ENCODE data around the gene RPL13.

RPL13 gene

GRCh38 chr16:89602952-89603590, 42.6 kb downstream of the RPL13 start:
- Histone ChIP-seq H4K20me1 (ENCODE audit: control insufficient read depth, insufficient read depth, low read depth, low read length) (no peaks in the 10 kb centered on the region), H3K9me3 (ENCODE audit: control insufficient read depth, insufficient read depth, low read length) (no peaks in the 10 kb centered on the region), H3K4me1 (ENCODE audit: control insufficient read depth, low read length) (no peaks in the 10 kb centered on the region), H3K27me3 (ENCODE audit: control insufficient read depth, low read length) (peaks cover 3% of the 10 kb centered on the region; the same call in 1 of the 2 replicates), H3K4me3 (ENCODE audit: low read length) (no peak overlapping the region), H3K79me2 (ENCODE audit: control insufficient read depth, low read length) (no peaks in the 10 kb centered on the region), H3K27ac (ENCODE audit: low read depth, low read length) (no peak overlapping the region), H3K36me3 (ENCODE audit: control insufficient read depth, low read length) (no peaks in the 10 kb centered on the region), H3F3A (ENCODE audit: control insufficient read depth, insufficient read depth) (no peaks in the 10 kb centered on the region), H3K9me2 (replicated peaks; ENCODE audit: control insufficient read depth, low read length) (no peaks in the 10 kb centered on the region), H3K4me2 (ENCODE audit: low read length) (no peak overlapping the region)
- TF ChIP-seq EZH2phosphoT487 (IDR thresholded peaks at IDR 0.05; ENCODE audit: borderline replicate concordance, low read length) (no peak), CTCF (IDR thresholded peaks at IDR 0.05; ENCODE audit: low read depth, low read length, poor library complexity, severe bottlenecking) (no peak)

- H3K9me2 ChIP-seq (replicated peaks; ENCODE audit: control insufficient read depth, low read length), result no peaks in the 10 kb centered on the region
- no peak for TF ChIP-seq EZH2phosphoT487 (IDR thresholded peaks at IDR 0.05; ENCODE audit: borderline replicate concordance, low read length)
- TF ChIP-seq CTCF (IDR thresholded peaks at IDR 0.05; ENCODE audit: low read depth, low read length, poor library complexity, severe bottlenecking), result no peak
- no peaks in the 10 kb centered on the region for H3K79me2 ChIP-seq (ENCODE audit: control insufficient read depth, low read length)
- H3K36me3 ChIP-seq (ENCODE audit: control insufficient read depth, low read length), result no peaks in the 10 kb centered on the region
- H3K4me2 ChIP-seq (ENCODE audit: low read length), result no peak overlapping the region
- no peak overlapping the region for H3K27ac ChIP-seq (ENCODE audit: low read depth, low read length)
- H3K9me3 ChIP-seq (ENCODE audit: control insufficient read depth, insufficient read depth, low read length), result no peaks in the 10 kb centered on the region
- no peaks in the 10 kb centered on the region for H3F3A ChIP-seq (ENCODE audit: control insufficient read depth, insufficient read depth)
- no peaks in the 10 kb centered on the region for H4K20me1 ChIP-seq (ENCODE audit: control insufficient read depth, insufficient read depth, low read depth, low read length)
- H3K4me3 ChIP-seq (ENCODE audit: low read length), result no peak overlapping the region
- no peaks in the 10 kb centered on the region for H3K4me1 ChIP-seq (ENCODE audit: control insufficient read depth, low read length)
- peaks cover 3% of the 10 kb centered on the region; the same call in 1 of the 2 replicates for H3K27me3 ChIP-seq (ENCODE audit: control insufficient read depth, low read length)
These were observed 44.3 kb downstream of the RPL13 start for GRCh38 chr16:89604764-89605163.

GRCh38 chr16:89605186-89605970, 44.9 kb downstream of the RPL13 start:
- H4K20me1 ChIP-seq (ENCODE audit: control insufficient read depth, insufficient read depth, low read depth, low read length), result no peaks in the 10 kb centered on the region
- TF ChIP-seq EZH2phosphoT487 (IDR thresholded peaks at IDR 0.05; ENCODE audit: borderline replicate concordance, low read length) (no peak), CTCF (IDR thresholded peaks at IDR 0.05; ENCODE audit: low read depth, low read length, poor library complexity, severe bottlenecking) (no peak)
- H3K9me2 ChIP-seq (replicated peaks; ENCODE audit: control insufficient read depth, low read length), result no peaks in the 10 kb centered on the region
- no peaks in the 10 kb centered on the region for H3K9me3 ChIP-seq (ENCODE audit: control insufficient read depth, insufficient read depth, low read length)
- H3K79me2 ChIP-seq (ENCODE audit: control insufficient read depth, low read length), result no peaks in the 10 kb centered on the region
- no peak overlapping the region for H3K4me3 ChIP-seq (ENCODE audit: low read length)
- H3K27ac ChIP-seq (ENCODE audit: low read depth, low read length), result no peak overlapping the region
- no peaks in the 10 kb centered on the region for H3K36me3 ChIP-seq (ENCODE audit: control insufficient read depth, low read length)
- H3K27me3 ChIP-seq (ENCODE audit: control insufficient read depth, low read length), result peaks cover 3% of the 10 kb centered on the region; the same call in 1 of the 2 replicates
- no peak overlapping the region for H3K4me2 ChIP-seq (ENCODE audit: low read length)
- H3F3A ChIP-seq (ENCODE audit: control insufficient read depth, insufficient read depth), result no peaks in the 10 kb centered on the region
- H3K4me1 ChIP-seq (ENCODE audit: control insufficient read depth, low read length), result no peaks in the 10 kb centered on the region
